Lung (tissue), 12 donors: ENCODE measurements around the gene ARHGAP18. TPM values are rescaled to one million over a fixed set of nuclear protein-coding genes. Genes with fewer than 3 reads are reported as not detected.
A peak's percentile ranks its signal among the peaks of the same experiment; 100 is the strongest.

ENCODE experiments used
- ATAC-seq: fragments of 200-7000 bp; cut with Tn5 transposase; one replicate; pipeline ENCODE4 v1.9.1; 2020; ENCODE audit warnings: moderate number of reproducible peaks; ENCODE audit not compliant: insufficient read depth, low FRiP score
- DNase-seq, 3 donors: peaks; one replicate each; pipeline ENCODE4 v3.0.0-alpha.2; 2013 to 2017
- H3K27ac ChIP-seq, 2 donors: one replicate each; pipeline ENCODE4 v1.5.1; 2013; ENCODE audit warnings: mild to moderate bottlenecking in 2 of 2, moderate library complexity in 2 of 2, control low read depth in 1 of 2, inconsistent platforms in 1 of 2, low read depth in 1 of 2, low read length in 1 of 2
- H3K27me3 ChIP-seq, 3 donors: one replicate each; pipeline ENCODE4 v1.5.1; 2013; ENCODE audit warnings: low read length in 2 of 3; ENCODE audit not compliant: control insufficient read depth in 3 of 3, insufficient read depth in 3 of 3
- H3K36me3 ChIP-seq, 4 donors: one replicate each; pipeline ENCODE4 v1.5.1; 2013; ENCODE audit warnings: low read length in 4 of 4, mild to moderate bottlenecking in 1 of 4, moderate library complexity in 1 of 4; ENCODE audit not compliant: control insufficient read depth in 4 of 4, insufficient read depth in 4 of 4
- H3K4me1 ChIP-seq, 5 donors: one replicate each; pipeline ENCODE4 v1.5.1; 2013; ENCODE audit warnings: low read length in 5 of 5, mild to moderate bottlenecking in 2 of 5, moderate library complexity in 1 of 5; ENCODE audit not compliant: control insufficient read depth in 5 of 5, insufficient read depth in 5 of 5
- H3K4me3 ChIP-seq: one replicate; pipeline ENCODE4 v1.5.1; 2013; ENCODE audit warnings: mild to moderate bottlenecking, control low read depth, moderate library complexity
- H3K9ac ChIP-seq, 2 donors: one replicate each; pipeline ENCODE4 v1.5.1; 2013; ENCODE audit warnings: low read length in 2 of 2, control low read depth in 1 of 2; ENCODE audit not compliant: insufficient read depth in 1 of 2
- H3K9me3 ChIP-seq, 4 donors: one replicate each; pipeline ENCODE4 v1.5.1; 2013; ENCODE audit warnings: low read length in 3 of 4, mild to moderate bottlenecking in 1 of 4, moderate library complexity in 1 of 4; ENCODE audit not compliant: control insufficient read depth in 4 of 4, insufficient read depth in 3 of 4
- WGBS, 2 donors: extraction: QIAGEN DNeasy Blood & Tissue Kit; methylation state at CpG; one replicate each; pipeline ENCODE4 v1.1.7; 2013; 5-methylcytosine and 5-hydroxymethylcytosine counted together
- polyA plus RNA-seq, 2 donors: library from polyadenylated mRNA; stranded (reverse); fragments of 200-250 nt; gene quantifications; one replicate each; pipeline ENCODE4 v1.2.1, GENCODE V29; 2013
- total RNA-seq, 2 donors: library from RNA; depleted of rRNA in 1 of 2; stranded (reverse); fragments of >200 nt in 1 of 2; gene quantifications; one replicate each; pipeline ENCODE4 v1.2.1, GENCODE V29; 2014 to 2021
- TF ChIP-seq, protein P1 (sequence below): IDR thresholded peaks from 2 replicates; pipeline ENCODE4 v1.5.1; 2012; ENCODE audit warnings: mild to moderate bottlenecking; ENCODE audit errors: control extremely low read depth, extremely low read depth
- donor health status: control.
- donor health status: control.
- donor health status: Bipolar disorder and iron deficiency.
- donor health status: healthy.
- donor health status: DM: yes; HTN: yes; CAD: no.

The ARHGAP18 gene
- total and polyA plus RNA-seq, 4 donors, result 16.4 to 70.7 (median 33.0) TPM

DNA sequence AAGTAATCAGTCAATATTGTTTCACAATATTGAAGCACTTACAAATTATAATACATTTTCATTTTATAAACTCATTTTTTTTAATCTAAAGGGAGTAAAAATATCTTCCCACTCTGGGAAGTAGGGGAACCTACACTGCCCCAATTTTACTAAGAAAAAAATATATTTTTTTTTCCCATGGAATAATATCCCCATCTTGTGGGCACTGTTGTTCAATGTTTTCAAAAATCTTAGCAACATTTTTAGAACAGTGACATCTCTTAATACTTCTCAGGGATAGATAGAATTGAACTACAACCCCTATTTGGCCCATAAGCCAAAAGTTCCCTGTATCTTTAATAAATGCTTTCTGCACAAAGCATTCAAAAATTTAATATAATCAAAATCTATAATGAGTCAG is 42.9 kb downstream of the ARHGAP18 start:
- H3K4me1 ChIP-seq, result peaks cover 0 to 11% (median 0%) of the 10 kb centered on the region in 5 donors
- DNase-seq (no peak), ATAC-seq (no peak)
- H3K9me3 ChIP-seq, result no peaks in the 10 kb centered on the region
- H3K36me3 ChIP-seq, result no peaks in the 10 kb centered on the region
- TF ChIP-seq, protein P1, sequence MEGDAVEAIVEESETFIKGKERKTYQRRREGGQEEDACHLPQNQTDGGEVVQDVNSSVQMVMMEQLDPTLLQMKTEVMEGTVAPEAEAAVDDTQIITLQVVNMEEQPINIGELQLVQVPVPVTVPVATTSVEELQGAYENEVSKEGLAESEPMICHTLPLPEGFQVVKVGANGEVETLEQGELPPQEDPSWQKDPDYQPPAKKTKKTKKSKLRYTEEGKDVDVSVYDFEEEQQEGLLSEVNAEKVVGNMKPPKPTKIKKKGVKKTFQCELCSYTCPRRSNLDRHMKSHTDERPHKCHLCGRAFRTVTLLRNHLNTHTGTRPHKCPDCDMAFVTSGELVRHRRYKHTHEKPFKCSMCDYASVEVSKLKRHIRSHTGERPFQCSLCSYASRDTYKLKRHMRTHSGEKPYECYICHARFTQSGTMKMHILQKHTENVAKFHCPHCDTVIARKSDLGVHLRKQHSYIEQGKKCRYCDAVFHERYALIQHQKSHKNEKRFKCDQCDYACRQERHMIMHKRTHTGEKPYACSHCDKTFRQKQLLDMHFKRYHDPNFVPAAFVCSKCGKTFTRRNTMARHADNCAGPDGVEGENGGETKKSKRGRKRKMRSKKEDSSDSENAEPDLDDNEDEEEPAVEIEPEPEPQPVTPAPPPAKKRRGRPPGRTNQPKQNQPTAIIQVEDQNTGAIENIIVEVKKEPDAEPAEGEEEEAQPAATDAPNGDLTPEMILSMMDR, result no peak
- H3K27me3 ChIP-seq, result no peaks in the 10 kb centered on the region
- H3K27ac ChIP-seq, result no peak overlapping the region
- H3K4me3 ChIP-seq, result no peak overlapping the region
- H3K9ac ChIP-seq, result no peak overlapping the region

DNA sequence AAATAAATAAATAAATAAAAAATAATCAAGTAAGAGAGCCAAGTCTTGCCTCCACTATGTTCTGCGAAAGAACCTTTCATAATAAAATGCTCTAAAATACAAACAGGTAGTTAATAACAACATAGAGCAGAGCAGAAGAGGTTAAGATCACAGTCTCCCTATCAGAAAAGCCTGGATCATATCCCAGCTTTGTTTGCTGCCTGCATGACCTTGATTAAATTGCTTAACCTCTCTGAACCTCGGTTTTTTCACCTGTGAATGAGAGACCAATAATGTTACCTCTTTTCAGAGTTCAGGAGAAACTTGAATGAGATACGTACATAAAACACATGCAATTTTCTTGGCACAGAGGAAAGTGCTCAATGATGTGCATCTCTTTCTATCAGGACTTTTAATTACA is 44.4 kb downstream of the ARHGAP18 start:
- ATAC-seq, result no peak
- peaks cover 0 to 8% (median 0%) of the 10 kb centered on the region in 5 donors for H3K4me1 ChIP-seq
- TF ChIP-seq, protein P1, result no peak
- no peaks in the 10 kb centered on the region for H3K9me3 ChIP-seq
- no peak overlapping the region for H3K4me3 ChIP-seq
- 72 to 82% methylated on average over 3 of the region's 3 CpGs for WGBS, 2 donors
- H3K36me3 ChIP-seq, result no peaks in the 10 kb centered on the region
- no peak overlapping the region for H3K9ac ChIP-seq
- no peaks in the 10 kb centered on the region for H3K27me3 ChIP-seq
- DNase-seq, result no peak
- H3K27ac ChIP-seq, result no peak overlapping the region

DNA sequence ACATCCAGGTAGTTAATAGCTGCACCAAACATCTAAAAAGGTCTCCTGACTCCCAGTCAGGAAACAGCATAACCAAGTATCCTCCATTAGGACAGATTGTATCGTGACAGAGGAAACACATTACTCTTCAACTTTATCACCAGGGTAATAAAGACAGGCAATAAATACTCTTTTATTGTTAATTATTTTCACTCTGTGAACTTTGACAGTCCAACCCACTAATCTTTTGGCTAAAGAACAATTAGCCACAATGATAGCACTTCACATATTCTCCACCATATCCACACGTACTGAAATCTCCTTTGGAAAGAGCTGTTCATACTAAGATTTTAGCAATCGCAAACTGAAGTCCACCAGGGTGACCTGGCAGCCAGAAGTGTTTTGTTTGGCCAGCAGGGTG is 46.4 kb downstream of the ARHGAP18 start:
- 60 to 74% methylated on average over 3 of the region's 3 CpGs for WGBS, 2 donors
- TF ChIP-seq, protein P1, result no peak
- Histone ChIP-seq H3K27me3 (no peaks in the 10 kb centered on the region), H3K9ac (no peak overlapping the region), H3K4me1 (peaks cover 0 to 9% (median 0%) of the 10 kb centered on the region in 5 donors), H3K27ac (peak overlapping the region in 1 of 2 donors; percentile 49), H3K9me3 (no peaks in the 10 kb centered on the region), H3K36me3 (no peaks in the 10 kb centered on the region), H3K4me3 (no peak overlapping the region)
- no peak for DNase-seq
- no peak for ATAC-seq

DNA sequence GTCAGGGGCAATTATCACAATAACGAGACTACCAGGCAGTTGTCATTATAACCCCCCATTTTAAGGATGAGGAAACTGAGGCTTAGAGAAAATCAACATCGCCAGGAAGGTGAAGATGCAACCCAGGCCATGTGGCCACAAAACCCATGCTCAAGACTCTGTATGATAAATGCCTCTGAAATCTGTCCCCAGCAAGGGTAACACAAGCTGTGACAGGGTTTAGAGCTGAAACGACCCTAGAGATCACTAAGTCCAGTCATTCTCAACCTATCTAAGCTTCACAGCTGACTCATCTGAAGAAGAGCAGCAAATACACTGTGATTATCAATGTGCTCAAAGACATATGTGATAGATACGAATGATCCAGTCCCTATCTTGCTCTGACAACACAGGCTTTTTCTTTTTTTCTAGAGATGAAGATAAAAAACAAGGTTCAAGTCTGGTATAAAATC is 47.0 kb downstream of the ARHGAP18 start:
- DNase-seq, result no peak
- Histone ChIP-seq H3K27me3 (no peaks in the 10 kb centered on the region), H3K4me1 (peaks cover 0 to 9% (median 0%) of the 10 kb centered on the region in 5 donors), H3K4me3 (no peak overlapping the region), H3K36me3 (no peaks in the 10 kb centered on the region), H3K27ac (no peak overlapping the region), H3K9me3 (no peaks in the 10 kb centered on the region), H3K9ac (no peak overlapping the region)
- 82 to 91% methylated on average over 4 of the region's 4 CpGs for WGBS, 2 donors
- no peak for ATAC-seq
- TF ChIP-seq, protein P1, result no peak
